NCI-H526 treated with DMSO at 0.1 percent for 48 hours (cell line): ENCODE measurements around the gene ZKSCAN1.
"Not testable (repeated sequence)": the region's sequence is repeated elsewhere in the genome, so short reads cannot be mapped to it uniquely, and the experiment has no call there.

ENCODE experiments used
- DNase-seq: peaks from one replicate; lab custom pipeline; 2025; lab: John Stamatoyannopoulos, UW

The ZKSCAN1 gene

GRCh38 chr7:100015232-100016214 lies at the start of gene ZKSCAN1:
TSS of gene ZKSCAN1 (plus strand) at chr7:100015596. CDS start at chr7:100023507, 7,911 bp downstream.
- DNase-seq, result peak; percentile 86

GRCh38 chr7:99969298-99969697 lies 46.1 kb upstream of the ZKSCAN1 start:
- DNase-seq, result no peak

- DNase-seq, result not testable (repeated sequence)
Measured at GRCh38 chr7:99969813-99970212, 45.6 kb upstream of the ZKSCAN1 start.

- DNase-seq, result no peak
Measured at GRCh38 chr7:99971242-99971641, 44.2 kb upstream of the ZKSCAN1 start.

DNA sequence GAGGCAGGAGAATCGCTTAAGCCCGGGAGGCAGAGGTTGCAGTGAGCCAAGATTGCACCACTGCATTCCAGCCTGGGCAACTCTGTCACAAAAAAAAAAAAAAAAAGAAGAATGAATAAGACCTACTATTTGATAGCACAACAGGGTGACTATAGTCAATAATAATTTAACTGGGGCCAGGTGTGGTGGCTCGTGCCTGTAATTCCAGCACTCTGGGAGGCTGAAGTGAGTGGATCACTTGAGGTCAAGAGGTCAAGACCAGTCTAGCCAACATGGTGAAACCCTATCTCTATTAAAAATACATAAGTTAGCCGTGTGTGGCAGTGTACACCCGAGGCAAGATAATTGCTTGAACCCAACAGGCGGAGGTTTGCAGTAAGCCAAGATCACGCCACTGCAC lies 41.6 kb upstream of the ZKSCAN1 start:
- not testable (repeated sequence) for DNase-seq

GRCh38 chr7:99974681-99975080 lies 40.7 kb upstream of the ZKSCAN1 start:
- no peak for DNase-seq

DNA sequence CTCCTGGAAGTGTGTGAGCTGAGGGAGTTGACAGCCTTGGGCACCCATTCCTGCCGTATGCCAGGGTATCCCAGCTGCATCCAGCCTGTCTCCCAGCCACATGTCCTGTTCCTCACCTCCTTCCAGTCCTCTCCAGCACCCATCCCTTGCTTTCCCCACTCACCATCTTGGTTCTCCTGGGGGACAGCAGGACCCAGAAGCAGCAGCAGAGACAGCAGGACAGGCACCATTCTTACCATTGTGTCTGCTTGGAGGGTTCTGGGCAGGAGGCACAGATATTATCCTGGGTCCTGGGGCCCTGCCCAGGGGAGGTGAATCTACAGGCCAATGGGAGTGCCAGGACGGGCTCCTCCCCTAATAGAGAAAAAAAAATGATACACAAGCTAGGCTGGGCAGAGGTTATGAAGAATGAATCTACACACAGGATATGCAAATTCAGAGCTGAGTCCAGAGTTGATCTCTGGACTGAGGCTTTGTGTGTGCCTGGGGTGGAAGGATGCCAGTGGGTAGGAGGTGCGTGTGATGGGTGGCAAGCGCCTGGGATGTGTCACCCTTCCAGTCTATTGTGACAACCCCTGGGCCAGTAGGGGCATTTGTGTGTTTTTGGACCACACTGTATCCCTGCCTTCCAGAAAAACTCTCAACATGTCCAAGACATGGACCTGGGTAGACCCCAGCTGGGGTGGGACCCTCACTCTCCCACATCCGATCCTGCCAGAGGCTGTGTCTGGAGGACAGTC lies 39.4 kb upstream of the ZKSCAN1 start, which contains the start of gene AZGP1:
AZGP1 (minus strand) TSS at position 250 of the 740 bp plus-strand sequence; CDS start at position 239, 11 bp downstream.
- peak; percentile 97 for DNase-seq

GRCh38 chr7:99976626-99977025 lies 38.8 kb upstream of the ZKSCAN1 start:
- no peak for DNase-seq

DNA sequence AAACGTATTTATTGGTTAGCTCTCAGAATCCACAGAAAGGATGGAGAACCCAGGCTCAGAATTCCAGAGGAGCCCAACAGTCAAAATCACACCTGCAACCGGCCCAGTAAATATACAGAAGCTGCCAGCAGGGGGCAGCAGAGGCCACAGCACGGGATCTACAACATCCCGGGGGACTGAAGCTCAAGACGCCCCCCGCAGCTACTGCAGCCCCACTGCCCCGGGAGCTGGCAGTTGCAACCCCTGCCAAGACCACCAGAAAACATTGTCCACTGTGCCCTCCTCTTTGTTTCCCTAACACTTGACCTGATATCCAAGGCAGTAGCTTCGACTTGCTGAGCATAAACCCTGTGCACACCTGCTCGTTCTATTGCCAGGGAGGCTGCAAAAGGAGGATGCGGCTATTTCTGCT lies 35.6 kb upstream of the ZKSCAN1 start:
- peak; percentile 75 for DNase-seq

- DNase-seq, result peak; percentile 93
Measured at GRCh38 chr7:99980448-99980872, 34.9 kb upstream of the ZKSCAN1 start.

DNA sequence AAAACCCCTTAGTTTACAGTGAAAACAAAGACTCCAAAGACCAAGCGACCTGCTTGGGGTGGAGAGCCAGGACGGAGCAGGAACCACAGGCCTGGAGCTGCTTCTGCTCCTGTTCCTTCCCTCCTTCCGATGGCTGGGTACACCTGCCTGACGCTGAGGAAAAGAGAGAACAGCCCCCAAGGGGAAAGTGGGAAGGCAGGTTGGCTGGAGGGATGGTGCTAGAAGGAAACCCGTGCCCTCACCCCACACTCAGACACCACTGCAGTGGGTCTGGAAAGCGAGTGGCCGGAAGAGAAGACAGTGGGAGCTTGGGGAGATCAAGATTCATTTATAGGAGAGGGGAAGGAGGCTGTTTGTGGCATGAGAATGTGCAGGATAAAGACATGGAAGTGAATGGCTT lies 34.3 kb upstream of the ZKSCAN1 start:
- DNase-seq, result not testable (repeated sequence)

DNA sequence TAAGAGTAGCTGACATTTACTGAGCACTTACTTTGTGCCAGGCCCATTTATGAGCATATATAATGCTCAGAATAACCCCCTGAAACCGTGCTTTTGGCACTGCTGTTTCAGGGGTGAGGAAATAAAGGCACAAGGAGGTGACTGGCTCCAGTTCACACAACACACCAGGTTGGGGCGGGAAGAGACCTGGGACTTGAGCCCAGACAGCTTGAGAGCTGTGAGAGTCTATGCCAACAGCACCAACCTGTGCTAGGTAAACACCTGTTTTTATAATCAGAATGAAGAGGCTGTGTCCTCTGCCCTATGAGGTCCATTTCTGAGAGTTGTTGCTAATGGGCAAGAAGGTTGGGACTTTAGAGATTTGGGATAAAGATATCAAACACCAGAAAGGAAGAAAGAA lies 30.8 kb upstream of the ZKSCAN1 start:
- no peak for DNase-seq

- not testable (repeated sequence) for DNase-seq
Measured at GRCh38 chr7:99987306-99987705, 28.1 kb upstream of the ZKSCAN1 start.

- no peak for DNase-seq
Measured at GRCh38 chr7:99987846-99988245, 27.6 kb upstream of the ZKSCAN1 start.

GRCh38 chr7:99990460-99990852 lies 24.9 kb upstream of the ZKSCAN1 start:
- peak; percentile 60 for DNase-seq

GRCh38 chr7:99991543-99991942 lies 23.9 kb upstream of the ZKSCAN1 start:
- DNase-seq, result not testable (repeated sequence)

GRCh38 chr7:99992330-99993038 lies 22.9 kb upstream of the ZKSCAN1 start:
- no peak for DNase-seq

- DNase-seq, result no peak
Measured at GRCh38 chr7:99994819-99995218, 20.6 kb upstream of the ZKSCAN1 start.

- DNase-seq, result no peak
Measured at GRCh38 chr7:99996755-99997544, 18.4 kb upstream of the ZKSCAN1 start.

DNA sequence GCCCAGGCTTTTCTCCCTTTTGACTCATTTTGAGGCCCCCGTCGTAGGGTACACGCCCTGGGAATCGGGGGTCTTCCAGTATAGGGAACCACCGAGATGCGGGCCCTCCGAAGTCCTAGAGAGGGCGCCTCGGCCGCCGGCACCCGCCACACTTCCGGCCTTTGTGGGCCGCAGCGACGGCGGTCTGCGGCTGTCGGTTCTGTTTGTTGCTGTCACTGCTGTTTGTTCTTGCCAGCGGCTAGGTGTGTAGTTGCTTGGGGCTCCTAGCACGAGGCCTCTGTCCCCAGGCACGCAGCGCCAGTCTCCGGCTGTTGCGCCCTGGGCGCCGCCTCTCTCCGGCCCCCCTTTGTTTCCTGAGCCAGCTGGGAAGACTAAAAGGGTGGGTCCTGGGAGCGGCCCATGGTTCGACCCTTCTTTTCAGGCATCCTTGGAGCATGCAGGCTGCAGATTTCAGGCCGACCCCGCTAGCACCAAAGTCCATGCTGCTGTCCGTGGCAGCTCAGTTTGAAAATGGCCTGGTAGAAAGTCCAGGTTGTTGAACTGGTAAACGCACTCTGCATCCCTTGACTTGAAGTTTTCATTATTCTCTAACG lies 17.8 kb upstream of the ZKSCAN1 start:
- no peak for DNase-seq

DNA sequence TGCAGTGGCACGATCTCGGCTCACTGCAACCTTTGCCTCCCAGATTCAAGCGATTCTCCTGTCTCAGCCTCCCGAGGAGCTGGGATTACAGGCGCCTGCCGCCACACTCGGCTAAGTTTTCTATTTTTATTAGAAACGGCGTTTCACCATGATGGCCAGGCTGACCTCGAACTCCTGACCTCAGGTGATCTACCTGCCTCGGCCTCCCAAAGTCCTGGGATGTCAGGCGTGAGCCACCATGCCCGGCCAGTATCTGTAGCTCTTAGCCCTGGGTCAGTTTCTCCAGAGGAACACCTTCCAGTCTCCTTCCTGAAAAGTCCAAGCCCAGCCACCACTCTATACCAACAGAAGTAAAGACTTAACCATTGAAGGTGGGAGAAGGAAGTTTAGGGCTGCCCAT lies 15.2 kb upstream of the ZKSCAN1 start:
- no peak for DNase-seq
